ENCODE measurements around the gene PPEF2.

Gene PPEF2

GRCh38 chr4:75819121-75819520 is 83.1 kb downstream of the PPEF2 start:
- H3K4me3 ChIP-seq (ENCODE audit: control insufficient read depth, low read depth, low read length): no peak overlapping the region

GRCh38 chr4:75817901-75818300 is 84.4 kb downstream of the PPEF2 start:
- TF ChIP-seq CTCF (conservative IDR thresholded peaks at IDR 0.05; ENCODE audit: control insufficient read depth, insufficient read depth, low read depth, low read length): no peak
- no peak for DNase-seq (ENCODE audit: low read depth)
- H3K4me3 ChIP-seq (ENCODE audit: control insufficient read depth, low read depth, low read length): no peak overlapping the region

More at GRCh38 chr4:75819121-75819520, 83.1 kb downstream of the PPEF2 start:
- TF ChIP-seq CTCF (conservative IDR thresholded peaks at IDR 0.05; ENCODE audit: control insufficient read depth, insufficient read depth, low read depth, low read length): no peak
- no peak for DNase-seq (ENCODE audit: low read depth)
